Activated T-cell treated with anti-CD3 and anti-CD28 coated beads, Interleukin-2, amount 50 U/mL, for 72 hours (primary cell): Measurements from ENCODE around the gene SYNPO2. TPM values are rescaled to one million over a fixed set of nuclear protein-coding genes. Genes with fewer than 3 reads are reported as not detected.
"Not testable (repeated sequence)": the region's sequence is repeated elsewhere in the genome, so short reads cannot be mapped to it uniquely, and the experiment has no call there.

Experiments
- ATAC-seq, 2 donors: fragments of 150-1000 bp; cut with Tn5 transposase; replicated peaks in 1 of 2; 2 replicates each; pipeline ENCODE4 v1.10.0; 2021; ENCODE audit warnings: moderate library complexity in 2 of 2, mild to moderate bottlenecking in 1 of 2
- DNase-seq, 2 donors: peaks; one replicate each; pipeline ENCODE4 v3.0.0; 2021 to 2022; ENCODE audit warnings: mixed read lengths in 1 of 2
- H3K27ac Mint-ChIP-seq: one replicate; pipeline ENCODE4 v1.8.0; 2022; ENCODE audit warnings: mild to moderate bottlenecking, moderate library complexity, mixed read lengths
- H3K27me3 Mint-ChIP-seq: one replicate; pipeline ENCODE4 v1.8.0; 2022; ENCODE audit warnings: low read depth, mixed read lengths
- H3K36me3 Mint-ChIP-seq, 2 donors: one replicate each; pipeline ENCODE4 v1.8.0; 2022; ENCODE audit warnings: mixed read lengths in 2 of 2, mild to moderate bottlenecking in 1 of 2; ENCODE audit not compliant: insufficient read depth in 2 of 2
- H3K4me1 Mint-ChIP-seq: one replicate; pipeline ENCODE4 v1.8.0; 2022; ENCODE audit warnings: low read depth, mixed read lengths
- H3K4me3 Mint-ChIP-seq, 2 donors: one replicate each; pipeline ENCODE4 v1.8.0; 2022; ENCODE audit warnings: mild to moderate bottlenecking in 2 of 2, mixed read lengths in 2 of 2, moderate library complexity in 2 of 2
- H3K9me3 Mint-ChIP-seq, 2 donors: one replicate each; pipeline ENCODE4 v1.8.0; 2022; ENCODE audit warnings: mixed read lengths in 2 of 2
- total RNA-seq, 2 donors: library from RNA; stranded (reverse); gene quantifications; one replicate each; pipeline ENCODE4 v1.2.3, GENCODE V29; 2022

Gene SYNPO2
- total RNA-seq, 2 donors from 2014 or later = 0.31 to 0.35 TPM

DNA sequence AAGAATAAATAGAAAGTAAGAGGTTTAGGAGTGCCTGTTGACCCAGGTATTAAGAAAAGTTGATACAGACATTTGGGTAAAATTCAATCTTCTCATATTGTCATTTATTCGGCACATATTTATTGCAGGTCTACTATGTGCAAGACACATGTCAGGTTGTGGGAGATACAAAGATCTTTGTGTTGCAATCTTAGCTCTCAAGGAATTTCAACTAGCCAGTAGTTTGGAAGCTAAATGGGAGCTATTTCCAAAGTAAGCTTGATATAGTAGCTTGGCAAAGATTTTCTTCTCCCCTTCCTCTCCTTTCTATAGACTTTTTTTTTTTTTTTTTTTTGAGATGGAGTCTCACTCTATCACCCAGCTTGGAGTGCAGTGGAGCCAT lies 122.9 kb downstream of the SYNPO2 start:
- H3K27ac Mint-ChIP-seq = no peak overlapping the region
- ATAC-seq = no peak
- no peaks in the 10 kb centered on the region for H3K4me1 Mint-ChIP-seq
- no peak overlapping the region for H3K4me3 Mint-ChIP-seq
- H3K36me3 Mint-ChIP-seq = no peaks in the 10 kb centered on the region
- no peak for DNase-seq
- peaks cover 0 to 2% of the 10 kb centered on the region in 2 donors for H3K9me3 Mint-ChIP-seq
- peaks cover 8% of the 10 kb centered on the region for H3K27me3 Mint-ChIP-seq

DNA sequence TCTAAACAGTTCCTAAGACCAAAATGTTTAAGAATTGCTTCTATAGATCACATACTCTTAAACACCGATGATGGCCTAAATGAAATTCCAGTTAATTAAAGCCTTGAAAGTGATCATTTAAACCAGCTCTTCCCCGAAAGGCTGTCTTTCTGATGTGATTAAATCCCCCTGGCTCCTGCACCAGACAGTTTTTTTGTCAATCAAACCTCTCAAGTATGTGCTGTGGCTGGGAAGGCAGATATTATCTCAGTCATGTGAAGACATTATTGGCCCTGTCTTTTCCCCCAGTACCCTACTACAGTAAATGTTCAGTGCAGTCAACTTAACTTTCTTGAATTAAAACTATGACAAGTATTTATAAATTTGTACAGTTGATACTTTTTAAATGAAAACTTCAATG lies 126.0 kb downstream of the SYNPO2 start:
- no peak overlapping the region for H3K27ac Mint-ChIP-seq
- peaks cover 26% of the 10 kb centered on the region for H3K27me3 Mint-ChIP-seq
- peaks cover 0 to 2% of the 10 kb centered on the region in 2 donors for H3K9me3 Mint-ChIP-seq
- H3K4me3 Mint-ChIP-seq = no peak overlapping the region
- no peaks in the 10 kb centered on the region for H3K36me3 Mint-ChIP-seq
- no peaks in the 10 kb centered on the region for H3K4me1 Mint-ChIP-seq
- ATAC-seq (no peak), DNase-seq (no peak)

DNA sequence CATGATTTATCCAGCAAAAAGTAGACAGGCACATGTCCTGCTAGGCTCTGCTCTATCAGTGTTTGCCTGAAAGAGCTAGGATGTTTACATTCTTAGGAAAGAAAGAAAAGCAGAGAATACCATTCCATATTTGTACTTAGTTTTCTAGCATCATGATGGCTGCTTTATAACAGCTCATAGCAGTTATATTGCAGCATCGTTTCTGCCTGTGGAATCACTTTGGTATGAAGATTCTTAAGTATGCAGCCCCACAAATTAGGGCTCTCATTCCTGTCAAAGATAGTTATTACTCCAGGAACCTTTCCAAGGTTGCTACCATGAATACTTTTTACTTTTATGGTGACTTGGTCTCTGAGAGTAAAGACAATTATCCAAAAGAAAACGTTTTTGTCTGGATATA lies 128.0 kb downstream of the SYNPO2 start:
- DNase-seq (no peak), ATAC-seq (no peak)
- no peaks in the 10 kb centered on the region for H3K4me1 Mint-ChIP-seq
- peaks cover 21% of the 10 kb centered on the region for H3K27me3 Mint-ChIP-seq
- H3K27ac Mint-ChIP-seq = no peak overlapping the region
- peaks cover 0 to 2% of the 10 kb centered on the region in 2 donors for H3K9me3 Mint-ChIP-seq
- H3K36me3 Mint-ChIP-seq = no peaks in the 10 kb centered on the region
- H3K4me3 Mint-ChIP-seq = no peak overlapping the region

DNA sequence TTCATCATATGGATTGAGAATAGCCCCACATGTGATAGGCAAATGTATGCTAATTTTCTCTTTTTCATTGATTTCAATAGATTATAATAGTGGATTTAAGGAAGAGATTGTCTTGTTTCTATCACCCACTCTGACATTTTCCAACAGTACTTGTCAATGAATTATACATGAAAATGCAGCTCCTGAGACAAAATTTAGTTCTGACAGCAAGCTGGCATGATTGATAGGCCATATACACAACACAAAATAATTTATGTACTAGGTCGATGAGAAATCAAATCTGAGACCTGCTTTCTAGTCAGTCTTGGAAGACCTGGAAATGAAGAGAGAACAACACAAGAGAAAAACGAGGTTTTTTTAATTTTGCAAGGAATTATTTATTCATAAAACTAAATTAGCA lies 129.0 kb downstream of the SYNPO2 start:
- Mint-ChIP-seq H3K9me3 (no peaks in the 10 kb centered on the region), H3K36me3 (no peaks in the 10 kb centered on the region), H3K4me3 (no peak overlapping the region), H3K27ac (no peak overlapping the region), H3K27me3 (peaks cover 21% of the 10 kb centered on the region), H3K4me1 (no peaks in the 10 kb centered on the region)
- ATAC-seq (no peak), DNase-seq (no peak)

DNA sequence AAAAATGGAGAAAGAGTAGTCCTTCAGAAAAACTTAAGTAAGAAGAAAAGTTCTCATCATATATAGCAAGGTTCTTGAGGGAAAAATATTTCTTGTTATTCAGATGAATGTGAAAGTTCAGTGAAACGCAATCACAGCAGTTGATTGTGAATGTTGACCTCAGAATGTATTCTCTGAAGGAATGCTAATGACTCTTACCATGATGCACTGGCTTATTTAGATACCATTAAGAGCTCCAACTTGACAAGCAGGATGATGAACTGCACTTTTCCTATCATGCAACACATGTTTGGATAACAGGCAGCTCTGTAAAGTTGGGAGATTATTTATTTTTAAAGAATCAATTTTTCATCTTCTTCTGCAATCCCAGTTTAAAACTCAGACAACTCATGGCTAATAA lies 131.5 kb downstream of the SYNPO2 start:
- ATAC-seq = no peak
- Mint-ChIP-seq H3K9me3 (no peaks in the 10 kb centered on the region), H3K27ac (no peak overlapping the region), H3K36me3 (no peaks in the 10 kb centered on the region), H3K4me3 (no peak overlapping the region), H3K4me1 (no peaks in the 10 kb centered on the region), H3K27me3 (peaks cover 21% of the 10 kb centered on the region)
- DNase-seq = no peak

DNA sequence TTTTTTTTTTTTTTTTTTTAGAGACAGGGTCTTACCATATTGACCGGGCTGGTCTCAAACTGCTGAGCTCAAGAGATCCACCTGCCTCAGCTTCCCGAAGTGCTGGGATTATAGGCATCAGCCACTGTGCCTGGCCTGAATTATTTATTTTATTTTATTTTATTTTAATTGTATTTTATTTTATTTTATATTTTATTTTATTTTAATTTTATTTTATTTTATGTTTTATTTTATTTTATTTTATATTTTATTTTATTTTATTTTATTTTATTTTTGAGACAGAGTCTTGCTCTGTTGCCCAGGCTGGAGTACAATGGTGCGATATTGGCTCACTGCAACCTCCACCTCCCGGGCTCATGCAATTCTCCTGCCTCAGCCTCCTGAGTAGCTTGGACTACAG lies 133.9 kb downstream of the SYNPO2 start:
- not testable (repeated sequence) for H3K36me3 Mint-ChIP-seq, H3K9me3 Mint-ChIP-seq, H3K27ac Mint-ChIP-seq, H3K4me3 Mint-ChIP-seq, H3K4me1 Mint-ChIP-seq, DNase-seq, ATAC-seq, H3K27me3 Mint-ChIP-seq

DNA sequence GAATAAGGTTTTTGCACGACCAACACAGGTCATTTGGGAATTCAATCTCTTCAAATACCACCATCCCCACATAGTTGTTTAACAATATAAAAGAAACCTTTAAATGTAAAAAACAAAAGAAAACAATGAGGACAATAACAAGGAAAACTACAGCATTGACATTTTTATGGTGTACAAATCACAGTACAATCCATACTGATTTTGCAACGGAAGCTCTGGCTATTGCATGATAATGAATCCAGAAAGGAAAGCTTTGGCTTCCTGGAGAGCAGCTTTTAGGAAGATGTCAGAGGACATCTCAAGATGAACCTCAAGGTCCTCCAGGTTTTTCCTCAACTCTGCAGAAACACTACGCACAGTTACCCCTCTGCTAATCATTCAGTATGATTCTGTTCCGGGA lies 135.4 kb downstream of the SYNPO2 start:
- no peak overlapping the region for H3K27ac Mint-ChIP-seq

DNA sequence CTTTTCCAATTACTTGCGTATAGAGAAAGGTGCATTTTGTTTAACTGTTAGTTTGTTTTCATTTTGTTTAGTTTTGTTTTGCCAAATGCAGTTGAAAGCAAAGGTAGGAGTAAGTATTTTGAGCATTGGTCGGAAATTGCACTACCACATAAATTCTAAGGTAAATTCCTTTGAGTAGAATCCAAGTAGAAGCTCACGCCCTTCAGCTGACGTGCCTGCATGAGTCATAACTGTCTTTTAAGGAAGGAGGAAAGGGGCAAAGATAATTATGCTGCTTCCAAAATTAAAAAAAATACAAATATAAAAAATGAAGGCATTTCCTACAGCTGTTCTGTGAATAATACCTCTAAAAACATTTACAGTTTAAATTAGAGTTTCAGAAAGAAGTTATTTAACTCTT lies 136.8 kb downstream of the SYNPO2 start:
- Mint-ChIP-seq H3K4me3 (no peak overlapping the region), H3K27ac (no peak overlapping the region), H3K36me3 (no peaks in the 10 kb centered on the region), H3K9me3 (no peaks in the 10 kb centered on the region), H3K27me3 (no peaks in the 10 kb centered on the region), H3K4me1 (no peaks in the 10 kb centered on the region)
- DNase-seq (no peak), ATAC-seq (no peak)

More for the DNA sequence above, 135.4 kb downstream of the SYNPO2 start:
- Mint-ChIP-seq H3K9me3 (no peaks in the 10 kb centered on the region), H3K27me3 (no peaks in the 10 kb centered on the region), H3K4me1 (no peaks in the 10 kb centered on the region), H3K4me3 (no peak overlapping the region), H3K36me3 (no peaks in the 10 kb centered on the region)
- DNase-seq = no peak
- ATAC-seq = no peak

DNA sequence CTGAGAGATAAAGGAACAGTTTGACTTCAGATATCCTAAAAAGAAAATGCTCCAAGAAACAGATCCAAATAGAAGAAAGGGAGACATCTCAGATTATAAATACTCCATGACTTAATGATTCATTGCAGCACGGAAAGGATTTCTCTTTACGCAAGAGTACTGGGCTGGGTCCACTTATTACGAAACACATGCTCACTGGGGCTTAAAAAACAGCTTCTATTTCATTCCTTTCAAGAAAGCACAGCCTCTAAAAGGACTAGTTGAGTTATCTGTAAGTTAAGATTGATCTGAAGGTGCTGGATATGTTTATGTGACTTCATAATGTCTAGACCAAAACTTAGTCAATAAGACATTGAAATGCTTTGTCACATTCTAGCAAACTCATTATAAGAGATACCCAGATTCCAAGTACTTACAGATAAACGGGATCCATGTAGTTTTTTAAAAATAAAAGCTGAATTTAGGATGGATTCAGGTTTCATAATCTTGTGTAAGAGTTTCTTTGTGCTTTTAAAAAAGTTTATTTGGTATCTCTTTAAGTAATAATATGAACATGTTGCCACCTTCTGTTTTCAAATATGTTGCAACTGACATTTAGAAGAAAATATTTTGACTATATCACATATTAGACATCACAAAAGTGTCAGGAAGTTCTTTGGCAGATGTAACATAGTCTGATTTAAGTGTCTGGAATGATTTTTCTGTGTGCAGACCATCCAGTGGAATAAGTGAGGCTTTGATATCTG lies 137.4 kb downstream of the SYNPO2 start:
- Mint-ChIP-seq H3K9me3 (no peaks in the 10 kb centered on the region), H3K4me3 (no peak overlapping the region), H3K36me3 (no peaks in the 10 kb centered on the region), H3K27ac (no peak overlapping the region), H3K27me3 (no peaks in the 10 kb centered on the region), H3K4me1 (no peaks in the 10 kb centered on the region)
- ATAC-seq = no peak
- DNase-seq = no peak

DNA sequence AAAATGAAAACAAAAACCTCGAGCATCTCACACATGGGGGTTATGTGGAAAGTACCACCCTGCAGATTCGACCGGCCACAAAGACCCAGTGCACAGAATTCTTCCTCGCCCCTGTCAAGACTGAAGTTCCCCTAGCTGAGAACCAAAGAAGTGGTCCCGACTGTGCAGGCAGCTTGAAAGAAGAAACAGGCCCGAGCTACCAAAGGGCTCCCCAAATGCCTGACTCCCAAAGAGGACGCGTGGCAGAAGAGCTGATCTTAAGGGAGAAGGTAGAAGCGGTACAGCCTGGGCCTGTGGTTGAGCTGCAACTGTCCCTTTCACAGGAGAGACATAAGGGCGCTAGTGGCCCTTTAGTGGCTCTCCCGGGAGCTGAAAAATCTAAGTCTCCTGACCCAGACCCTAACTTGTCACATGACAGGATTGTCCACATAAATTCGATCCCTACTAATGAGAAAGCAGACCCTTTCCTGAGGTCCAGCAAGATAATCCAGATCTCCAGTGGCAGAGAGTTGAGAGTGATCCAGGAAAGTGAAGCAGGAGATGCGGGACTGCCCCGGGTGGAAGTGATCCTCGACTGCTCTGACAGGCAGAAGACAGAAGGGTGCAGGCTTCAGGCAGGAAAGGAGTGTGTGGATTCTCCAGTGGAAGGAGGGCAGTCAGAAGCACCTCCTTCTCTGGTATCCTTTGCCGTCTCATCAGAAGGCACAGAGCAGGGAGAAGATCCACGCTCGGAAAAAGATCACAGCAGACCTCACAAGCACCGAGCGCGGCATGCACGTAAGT lies 138.2 kb downstream of the SYNPO2 start:
- ATAC-seq (no peak), DNase-seq (no peak)
- H3K9me3 Mint-ChIP-seq = no peaks in the 10 kb centered on the region
- H3K27me3 Mint-ChIP-seq = no peaks in the 10 kb centered on the region
- no peaks in the 10 kb centered on the region for H3K4me1 Mint-ChIP-seq
- no peak overlapping the region for H3K4me3 Mint-ChIP-seq
- no peaks in the 10 kb centered on the region for H3K36me3 Mint-ChIP-seq
- no peak overlapping the region for H3K27ac Mint-ChIP-seq

DNA sequence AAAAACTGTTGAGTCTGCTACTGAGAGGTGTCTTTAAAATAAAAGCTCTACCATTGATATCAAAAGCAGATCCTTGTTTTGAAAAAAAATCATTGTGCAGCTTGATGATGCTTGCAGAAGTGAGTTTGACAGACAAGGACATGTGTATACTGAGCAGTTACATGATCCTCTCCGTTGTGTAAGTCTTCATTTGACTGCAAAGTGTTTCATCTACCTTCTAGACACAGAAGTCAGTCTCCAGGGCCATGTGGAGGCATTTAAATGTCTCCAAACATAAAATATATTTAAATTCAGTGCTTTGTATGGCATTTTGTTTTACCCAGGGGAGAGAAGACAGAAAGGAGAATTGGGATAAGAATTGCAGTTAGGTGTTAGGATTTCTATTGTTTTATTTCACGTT lies 139.2 kb downstream of the SYNPO2 start:
- no peak overlapping the region for H3K4me3 Mint-ChIP-seq
- H3K4me1 Mint-ChIP-seq = no peaks in the 10 kb centered on the region
- no peak overlapping the region for H3K27ac Mint-ChIP-seq
- no peaks in the 10 kb centered on the region for H3K36me3 Mint-ChIP-seq
- no peak for DNase-seq
- ATAC-seq = no peak
- H3K9me3 Mint-ChIP-seq = no peaks in the 10 kb centered on the region
- H3K27me3 Mint-ChIP-seq = no peaks in the 10 kb centered on the region

DNA sequence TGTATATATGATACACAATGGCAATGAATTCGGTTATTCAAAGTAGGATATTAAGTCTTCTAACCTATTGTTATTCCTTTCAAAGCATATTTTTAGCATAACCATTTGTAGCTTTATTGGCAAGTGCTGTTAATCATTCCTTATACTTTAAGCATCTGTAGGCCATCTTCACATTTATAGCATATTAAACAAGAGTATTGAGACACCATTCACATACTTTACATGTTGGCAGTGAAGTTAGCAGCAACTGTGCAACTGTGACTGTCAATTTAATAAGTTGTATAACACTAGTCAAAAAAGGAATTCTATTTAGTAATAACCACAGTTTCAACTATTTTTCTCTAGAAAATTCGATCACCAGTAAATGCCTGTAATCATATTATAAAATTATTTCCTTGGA lies 139.6 kb downstream of the SYNPO2 start:
- no peaks in the 10 kb centered on the region for H3K9me3 Mint-ChIP-seq
- no peak overlapping the region for H3K4me3 Mint-ChIP-seq
- DNase-seq = no peak
- no peak overlapping the region for H3K27ac Mint-ChIP-seq
- no peaks in the 10 kb centered on the region for H3K27me3 Mint-ChIP-seq
- no peaks in the 10 kb centered on the region for H3K36me3 Mint-ChIP-seq
- ATAC-seq = no peak
- H3K4me1 Mint-ChIP-seq = no peaks in the 10 kb centered on the region

DNA sequence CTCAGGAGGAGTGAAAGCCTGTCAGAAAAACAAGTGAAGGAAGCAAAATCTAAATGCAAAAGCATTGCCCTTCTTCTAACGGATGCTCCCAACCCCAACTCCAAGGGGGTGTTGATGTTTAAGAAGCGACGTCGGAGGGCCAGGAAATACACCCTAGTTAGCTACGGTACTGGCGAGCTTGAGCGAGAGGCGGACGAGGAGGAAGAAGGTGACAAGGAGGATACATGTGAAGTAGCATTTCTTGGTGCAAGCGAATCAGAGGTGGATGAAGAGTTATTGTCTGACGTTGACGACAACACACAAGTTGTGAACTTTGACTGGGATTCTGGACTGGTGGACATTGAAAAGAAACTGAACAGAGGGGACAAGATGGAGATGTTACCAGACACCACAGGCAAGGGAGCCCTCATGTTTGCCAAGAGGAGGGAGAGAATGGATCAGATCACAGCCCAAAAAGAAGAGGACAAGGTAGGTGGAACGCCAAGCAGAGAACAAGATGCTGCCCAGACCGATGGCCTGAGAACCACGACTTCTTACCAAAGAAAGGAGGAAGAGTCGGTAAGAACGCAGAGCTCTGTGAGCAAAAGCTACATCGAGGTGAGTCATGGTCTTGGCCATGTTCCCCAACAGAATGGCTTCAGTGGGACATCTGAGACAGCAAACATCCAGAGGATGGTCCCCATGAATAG lies 141.3 kb downstream of the SYNPO2 start:
- Mint-ChIP-seq H3K4me1 (no peaks in the 10 kb centered on the region), H3K9me3 (no peaks in the 10 kb centered on the region), H3K27me3 (peaks cover 11% of the 10 kb centered on the region), H3K27ac (no peak overlapping the region), H3K4me3 (no peak overlapping the region), H3K36me3 (no peaks in the 10 kb centered on the region)
- DNase-seq = no peak
- no peak for ATAC-seq
